Measurements from ENCODE around the gene NOP9. TPM values are rescaled to one million over a fixed set of nuclear protein-coding genes. Genes with fewer than 3 reads are reported as not detected.

Gene NOP9
- total RNA-seq: 10 to 100 TPM; 23.1 to 28.1 TPM
- polyA plus RNA-seq: 1 to 10 TPM in 1 of 2 donors, under 1 TPM in 1; 0.83 to 1.6 TPM

GRCh38 chr14:24299255-24300191 lies at the start of gene NOP9, which contains the start of gene DHRS1:
Gene NOP9, plus strand, starts transcription at chr14:24299850. Its CDS starts 105 bp downstream, at chr14:24299955.
Gene DHRS1, minus strand, starts transcription at chr14:24299780. Its CDS starts 674 bp downstream, at chr14:24299106.
- peaks cover 32 to 66% (median 51%) of the 10 kb centered on the region in 4 donors for H3K4me1 Mint-ChIP-seq
- H3K9me3 ChIP-seq (ENCODE audit: control insufficient read depth in 1 of 2, low read length in 2 of 2): no peaks in the 10 kb centered on the region
- intact Hi-C loops (cut with micrococcal nuclease): loop anchor here (1.0 kb wide), 3 partner anchors 11 to 185 kb away; partner anchors contain the start of genes DCAF11, LTB4R2 and NRL
- no peaks in the 10 kb centered on the region for H3K27me3 ChIP-seq (ENCODE audit: insufficient read depth, low read length)
- peaks cover 42% of the 10 kb centered on the region for H3K4me1 ChIP-seq (ENCODE audit: insufficient read depth, low read length)
- H3K27me3 Mint-ChIP-seq: no peaks in the 10 kb centered on the region
- H3K27ac Mint-ChIP-seq: peak within 1 kb of the TSS; percentile 96 to 99 (median 98)
- peaks cover 48% of the 10 kb centered on the region for H3K36me3 ChIP-seq (ENCODE audit: insufficient read depth, low read length)
- peak; percentile 89 to 92 (median 90) for DNase-seq
- ChIA-PET POLR2A (ENCODE audit: partially characterized antibody) (interaction anchor here (0.6 to 7.1 kb wide), 25 partner anchors 11 to 206 kb away, joined by 3 to 136 read pairs (median 5); partner anchors contain the start of genes CBLN3, CHMP4A, CIDEB and DCAF11), CTCF (ENCODE audit: partially characterized antibody) (interaction anchor here (0.8 to 18.5 kb wide), 11 partner anchors 10 to 139 kb away, joined by 3 to 556 read pairs (median 11); partner anchors contain the start of genes CHMP4A, CIDEB, IRF9 and LTB4R)
- H3K27ac ChIP-seq (ENCODE audit: low read depth, low read length): peak within 1 kb of the TSS; percentile 87
- peak within 1 kb of the TSS; percentile 91 to 99 (median 94) for H3K4me3 Mint-ChIP-seq
- peaks cover 0 to 6% (median 0%) of the 10 kb centered on the region in 8 donors for H3K9me3 Mint-ChIP-seq
- H3K36me3 Mint-ChIP-seq: peaks cover 38 to 57% of the 10 kb centered on the region in 2 donors
- H3K4me3 ChIP-seq (ENCODE audit: low read length in 2 of 2): peak within 1 kb of the TSS; percentile 77 to 85

- Histone ChIP-seq H3K27ac (ENCODE audit: low read depth, low read length) (no peak overlapping the region), H3K36me3 (ENCODE audit: insufficient read depth, low read length) (peaks cover 7% of the 10 kb centered on the region), H3K27me3 (ENCODE audit: insufficient read depth, low read length) (no peaks in the 10 kb centered on the region), H3K4me1 (ENCODE audit: insufficient read depth, low read length) (peaks cover 21% of the 10 kb centered on the region), H3K4me3 (ENCODE audit: low read length in 2 of 2) (no peak overlapping the region), H3K9me3 (ENCODE audit: control insufficient read depth in 1 of 2, low read length in 2 of 2) (no peaks in the 10 kb centered on the region)
- CTCF ChIA-PET (ENCODE audit: partially characterized antibody): interaction anchor here (4.3 to 25.6 kb wide), 2 partner anchors 7 to 55 kb away, joined by 25 to 556 read pairs; partner anchors contain the start of genes CIDEB, DHRS1, LTB4R and LTB4R2
- Mint-ChIP-seq H3K36me3 (peaks cover 8 to 27% of the 10 kb centered on the region in 2 donors), H3K9me3 (no peaks in the 10 kb centered on the region), H3K27me3 (no peaks in the 10 kb centered on the region), H3K27ac (peak overlapping the region; percentile 23 to 80 (median 74)), H3K4me1 (peaks cover 19 to 33% (median 27%) of the 10 kb centered on the region in 4 donors), H3K4me3 (peak overlapping the region in 7 of 8 donors; percentile 44 to 74 (median 65))
- intact Hi-C loops (cut with micrococcal nuclease): no loop called here
- POLR2A ChIA-PET (ENCODE audit: partially characterized antibody): interaction anchor here (0.9 to 1.7 kb wide), 7 partner anchors 8 to 181 kb away, joined by 3 to 8 read pairs (median 3); partner anchors contain the start of genes CIDEB, DCAF11, NRL and RABGGTA
- no peak for DNase-seq
Measured at GRCh38 chr14:24250354-24250753, 49.3 kb upstream of the NOP9 start.

- no peak overlapping the region for H3K4me3 ChIP-seq (ENCODE audit: low read length in 2 of 2)
- POLR2A ChIA-PET (ENCODE audit: partially characterized antibody): interaction anchor here (1.5 to 2.2 kb wide), 3 partner anchors 9 to 39 kb away, joined by 3 to 9 read pairs (median 5); partner anchors contain the start of genes CHMP4A and TINF2
- no peak overlapping the region for H3K27ac ChIP-seq (ENCODE audit: low read depth, low read length)
- peaks cover 15% of the 10 kb centered on the region for H3K4me1 ChIP-seq (ENCODE audit: insufficient read depth, low read length)
- CTCF ChIA-PET (ENCODE audit: partially characterized antibody): interaction anchor here (1.2 to 25.6 kb wide), 5 partner anchors 9 to 54 kb away, joined by 3 to 556 read pairs (median 4); partner anchors contain the start of genes CIDEB, DHRS1, LTB4R and LTB4R2
- intact Hi-C loops (cut with micrococcal nuclease): no loop called here
- Mint-ChIP-seq H3K4me3 (no peak overlapping the region), H3K36me3 (peaks cover 13 to 30% of the 10 kb centered on the region in 2 donors), H3K27me3 (no peaks in the 10 kb centered on the region), H3K4me1 (peaks cover 16 to 30% (median 24%) of the 10 kb centered on the region in 4 donors), H3K9me3 (no peaks in the 10 kb centered on the region), H3K27ac (peak overlapping the region in 2 of 7 donors; percentile 7 to 30)
- H3K36me3 ChIP-seq (ENCODE audit: insufficient read depth, low read length): peaks cover 7% of the 10 kb centered on the region
- no peaks in the 10 kb centered on the region for H3K27me3 ChIP-seq (ENCODE audit: insufficient read depth, low read length)
- DNase-seq: no peak
- H3K9me3 ChIP-seq (ENCODE audit: control insufficient read depth in 1 of 2, low read length in 2 of 2): no peaks in the 10 kb centered on the region
Measured at GRCh38 chr14:24251880-24252288, 47.8 kb upstream of the NOP9 start.

GRCh38 chr14:24252289-24253124 lies 47.1 kb upstream of the NOP9 start:
- no peak overlapping the region for H3K27ac ChIP-seq (ENCODE audit: low read depth, low read length)
- POLR2A ChIA-PET (ENCODE audit: partially characterized antibody): interaction anchor here (1.5 to 2.2 kb wide), 4 partner anchors 9 to 39 kb away, joined by 3 to 9 read pairs (median 4); partner anchors contain the start of genes CHMP4A and TINF2
- Mint-ChIP-seq H3K36me3 (peaks cover 14 to 35% of the 10 kb centered on the region in 2 donors), H3K27ac (no peak overlapping the region), H3K4me3 (no peak overlapping the region), H3K4me1 (peaks cover 13 to 24% (median 19%) of the 10 kb centered on the region in 4 donors), H3K27me3 (no peaks in the 10 kb centered on the region), H3K9me3 (no peaks in the 10 kb centered on the region)
- H3K27me3 ChIP-seq (ENCODE audit: insufficient read depth, low read length): no peaks in the 10 kb centered on the region
- no peaks in the 10 kb centered on the region for H3K9me3 ChIP-seq (ENCODE audit: control insufficient read depth in 1 of 2, low read length in 2 of 2)
- peaks cover 7% of the 10 kb centered on the region for H3K36me3 ChIP-seq (ENCODE audit: insufficient read depth, low read length)
- intact Hi-C loops (cut with micrococcal nuclease): no loop called here
- CTCF ChIA-PET (ENCODE audit: partially characterized antibody): interaction anchor here (1.2 to 25.6 kb wide), 4 partner anchors 9 to 53 kb away, joined by 3 to 556 read pairs (median 14); partner anchors contain the start of genes CIDEB, DHRS1, LTB4R and LTB4R2
- no peak for DNase-seq
- H3K4me3 ChIP-seq (ENCODE audit: low read length in 2 of 2): no peak overlapping the region
- H3K4me1 ChIP-seq (ENCODE audit: insufficient read depth, low read length): peaks cover 9% of the 10 kb centered on the region

- Histone ChIP-seq H3K36me3 (ENCODE audit: insufficient read depth, low read length) (peaks cover 7% of the 10 kb centered on the region), H3K4me1 (ENCODE audit: insufficient read depth, low read length) (peaks cover 5% of the 10 kb centered on the region), H3K9me3 (ENCODE audit: control insufficient read depth in 1 of 2, low read length in 2 of 2) (no peaks in the 10 kb centered on the region), H3K4me3 (ENCODE audit: low read length in 2 of 2) (no peak overlapping the region), H3K27ac (ENCODE audit: low read depth, low read length) (no peak overlapping the region), H3K27me3 (ENCODE audit: insufficient read depth, low read length) (no peaks in the 10 kb centered on the region)
- intact Hi-C loops (cut with micrococcal nuclease): no loop called here
- no peaks in the 10 kb centered on the region for H3K27me3 Mint-ChIP-seq
- peak overlapping the region in 1 of 7 donors; percentile 79 for H3K27ac Mint-ChIP-seq
- POLR2A ChIA-PET (ENCODE audit: partially characterized antibody): interaction anchor here (1.5 kb wide), 1 partner anchor 18 kb away, joined by 3 read pairs; no protein-coding TSS in a partner anchor
- H3K4me1 Mint-ChIP-seq: peaks cover 8 to 17% (median 12%) of the 10 kb centered on the region in 4 donors
- H3K4me3 Mint-ChIP-seq: no peak overlapping the region
- DNase-seq: no peak
- CTCF ChIA-PET (ENCODE audit: partially characterized antibody): interaction anchor here (4.3 to 25.6 kb wide), 2 partner anchors 11 to 52 kb away, joined by 25 to 556 read pairs; partner anchors contain the start of genes CIDEB, DHRS1, LTB4R and LTB4R2
- no peaks in the 10 kb centered on the region for H3K9me3 Mint-ChIP-seq
- peaks cover 14 to 36% of the 10 kb centered on the region in 2 donors for H3K36me3 Mint-ChIP-seq
Measured at GRCh38 chr14:24253936-24254335, 45.7 kb upstream of the NOP9 start.

All from CD4-positive, alpha-beta memory T cell (primary cell).